GM06990 (cell line): Measurements from ENCODE around the gene MGAT5B.

Experiments used
- DNase-seq: peaks from one replicate; pipeline ENCODE4 v3.0.0-alpha.2; 2011; ENCODE audit not compliant: insufficient read length; ENCODE audit errors: extremely low read depth
- H3K27me3 ChIP-seq: replicated peaks from 2 replicates; pipeline ENCODE4 v1.6.0; 2011; ENCODE audit warnings: low read length; ENCODE audit not compliant: control insufficient read depth, insufficient read depth
- H3K36me3 ChIP-seq: 2 replicates; pipeline ENCODE4 v1.5.1; 2011; ENCODE audit warnings: low read length; ENCODE audit not compliant: control insufficient read depth, insufficient read depth
- H3K4me3 ChIP-seq: replicated peaks from 2 replicates; pipeline ENCODE4 v1.5.1; 2011; ENCODE audit warnings: low read depth, mild to moderate bottlenecking, control low read depth, low read length
- TF ChIP-seq, protein P1 (sequence below): IDR thresholded peaks from 2 replicates; pipeline ENCODE4 v1.5.1; 2011; ENCODE audit warnings: low read length, control low read depth, mild to moderate bottlenecking, inconsistent platforms; ENCODE audit not compliant: insufficient read depth, poor library complexity, severe bottlenecking

The MGAT5B gene

DNA sequence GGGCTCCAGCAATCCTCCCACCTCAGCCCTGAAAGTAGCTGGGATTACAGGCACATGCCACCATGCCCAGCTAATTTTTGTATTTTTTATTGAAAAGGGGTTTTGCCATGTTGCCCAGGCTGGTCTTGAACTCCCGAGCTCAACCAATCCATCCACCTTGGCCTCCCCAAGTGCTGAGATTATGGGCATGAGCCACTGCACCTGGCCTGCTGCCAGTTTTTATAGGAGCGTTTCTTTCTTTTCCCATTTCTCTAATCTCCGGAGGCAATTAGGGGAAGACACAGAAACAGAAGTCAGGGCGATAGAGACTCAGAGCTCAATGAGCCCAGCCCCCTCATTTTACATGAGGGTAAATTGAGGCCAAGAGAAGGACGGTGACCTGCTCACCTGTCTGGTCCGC lies 10.4 kb downstream of the MGAT5B start:
- H3K27me3 ChIP-seq: no peaks in the 10 kb centered on the region; the same call in 1 of the 2 replicates
- TF ChIP-seq, protein P1, sequence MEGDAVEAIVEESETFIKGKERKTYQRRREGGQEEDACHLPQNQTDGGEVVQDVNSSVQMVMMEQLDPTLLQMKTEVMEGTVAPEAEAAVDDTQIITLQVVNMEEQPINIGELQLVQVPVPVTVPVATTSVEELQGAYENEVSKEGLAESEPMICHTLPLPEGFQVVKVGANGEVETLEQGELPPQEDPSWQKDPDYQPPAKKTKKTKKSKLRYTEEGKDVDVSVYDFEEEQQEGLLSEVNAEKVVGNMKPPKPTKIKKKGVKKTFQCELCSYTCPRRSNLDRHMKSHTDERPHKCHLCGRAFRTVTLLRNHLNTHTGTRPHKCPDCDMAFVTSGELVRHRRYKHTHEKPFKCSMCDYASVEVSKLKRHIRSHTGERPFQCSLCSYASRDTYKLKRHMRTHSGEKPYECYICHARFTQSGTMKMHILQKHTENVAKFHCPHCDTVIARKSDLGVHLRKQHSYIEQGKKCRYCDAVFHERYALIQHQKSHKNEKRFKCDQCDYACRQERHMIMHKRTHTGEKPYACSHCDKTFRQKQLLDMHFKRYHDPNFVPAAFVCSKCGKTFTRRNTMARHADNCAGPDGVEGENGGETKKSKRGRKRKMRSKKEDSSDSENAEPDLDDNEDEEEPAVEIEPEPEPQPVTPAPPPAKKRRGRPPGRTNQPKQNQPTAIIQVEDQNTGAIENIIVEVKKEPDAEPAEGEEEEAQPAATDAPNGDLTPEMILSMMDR: no peak
- no peaks in the 10 kb centered on the region for H3K36me3 ChIP-seq
- no peak for DNase-seq
- no peak overlapping the region for H3K4me3 ChIP-seq

DNA sequence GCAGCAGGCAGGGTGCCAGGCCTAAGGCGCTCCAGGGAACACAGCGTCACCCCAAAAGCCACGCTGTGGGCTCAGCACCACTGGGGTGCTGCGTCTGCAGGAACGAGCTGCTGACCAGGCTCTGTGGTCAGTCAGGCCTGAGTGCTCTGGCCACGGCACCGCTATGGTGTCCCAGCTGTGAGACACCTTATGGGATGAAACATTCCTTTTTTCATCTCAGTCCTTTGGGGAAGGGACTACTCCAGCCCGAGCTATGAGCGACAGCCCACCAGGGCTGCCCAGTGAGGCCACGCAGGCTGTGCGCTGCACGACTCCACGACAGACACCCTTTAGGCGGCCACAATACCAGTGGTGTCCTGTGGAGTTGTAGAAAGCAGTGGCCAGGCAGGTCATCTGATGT lies 11.1 kb downstream of the MGAT5B start:
- no peaks in the 10 kb centered on the region for H3K36me3 ChIP-seq
- H3K4me3 ChIP-seq: no peak overlapping the region
- no peaks in the 10 kb centered on the region; the same call in 1 of the 2 replicates for H3K27me3 ChIP-seq
- no peak for DNase-seq
- TF ChIP-seq, protein P1: no peak

DNA sequence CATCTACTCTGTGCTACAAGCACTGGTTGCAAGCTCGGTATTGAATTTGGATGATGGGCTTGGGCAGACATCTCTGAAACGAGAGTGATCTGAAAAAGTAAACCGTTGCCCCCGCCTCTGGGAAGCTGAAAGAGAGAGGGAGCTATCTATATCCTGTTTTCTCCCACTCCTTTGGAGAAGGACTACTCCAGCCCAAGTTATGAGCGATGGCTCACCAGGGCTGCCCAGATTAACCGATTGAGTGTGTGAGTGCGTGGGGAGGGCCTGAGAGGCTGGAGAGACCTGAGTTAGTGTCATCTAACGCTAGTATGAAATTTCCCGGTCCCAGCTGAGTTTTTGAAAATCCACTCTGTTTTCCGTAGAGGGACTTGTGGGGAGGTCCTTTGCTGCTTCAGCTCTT lies 11.5 kb downstream of the MGAT5B start:
- no peak overlapping the region for H3K4me3 ChIP-seq
- no peaks in the 10 kb centered on the region; the same call in 1 of the 2 replicates for H3K27me3 ChIP-seq
- TF ChIP-seq, protein P1: no peak
- H3K36me3 ChIP-seq: no peaks in the 10 kb centered on the region
- DNase-seq: no peak

DNA sequence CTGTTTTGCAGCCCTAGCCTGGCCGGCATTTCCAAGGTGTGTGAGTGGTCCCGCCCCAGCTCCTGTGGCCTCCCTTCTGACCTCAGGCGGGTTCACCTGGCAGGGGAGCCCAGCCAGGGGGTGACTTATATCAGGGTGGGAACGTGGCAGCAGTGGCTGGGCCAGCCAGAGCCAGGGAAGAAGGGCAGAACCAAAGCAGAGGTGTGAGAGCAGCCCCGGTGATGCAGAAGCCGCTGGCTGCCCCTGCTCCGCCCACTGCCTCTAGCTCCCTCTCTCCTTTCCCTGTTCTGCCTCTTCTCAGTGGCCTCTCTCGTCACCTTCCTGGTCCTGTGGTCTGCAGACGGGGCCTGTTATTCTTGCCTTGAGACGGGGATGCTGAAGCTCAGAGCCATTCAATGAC lies 12.1 kb downstream of the MGAT5B start:
- no peak overlapping the region for H3K4me3 ChIP-seq
- no peak for DNase-seq
- H3K27me3 ChIP-seq: no peaks in the 10 kb centered on the region; the same call in 1 of the 2 replicates
- TF ChIP-seq, protein P1: no peak
- no peaks in the 10 kb centered on the region for H3K36me3 ChIP-seq

DNA sequence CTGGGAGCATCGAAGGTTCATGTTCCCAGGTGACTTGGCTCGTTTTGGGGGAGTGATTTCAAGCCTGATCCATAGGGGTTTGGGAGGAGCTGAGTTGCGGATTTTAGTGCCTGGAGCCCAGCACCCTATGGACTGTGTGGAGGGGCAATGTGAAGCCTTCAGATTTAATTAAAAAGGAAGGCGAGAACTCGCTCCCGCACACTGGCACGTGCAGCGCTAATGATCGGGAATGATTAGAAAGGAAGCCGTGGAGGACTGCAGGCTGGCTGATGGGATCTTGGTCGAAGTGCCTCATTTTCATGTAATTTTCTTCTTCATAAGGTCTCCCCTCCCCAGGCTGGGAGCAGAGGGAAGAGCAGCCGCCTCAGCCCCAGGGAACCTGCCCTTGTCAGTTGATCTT lies 12.8 kb downstream of the MGAT5B start:
- DNase-seq: no peak
- no peaks in the 10 kb centered on the region; the same call in 1 of the 2 replicates for H3K27me3 ChIP-seq
- H3K36me3 ChIP-seq: no peaks in the 10 kb centered on the region
- H3K4me3 ChIP-seq: no peak overlapping the region
- TF ChIP-seq, protein P1: no peak

DNA sequence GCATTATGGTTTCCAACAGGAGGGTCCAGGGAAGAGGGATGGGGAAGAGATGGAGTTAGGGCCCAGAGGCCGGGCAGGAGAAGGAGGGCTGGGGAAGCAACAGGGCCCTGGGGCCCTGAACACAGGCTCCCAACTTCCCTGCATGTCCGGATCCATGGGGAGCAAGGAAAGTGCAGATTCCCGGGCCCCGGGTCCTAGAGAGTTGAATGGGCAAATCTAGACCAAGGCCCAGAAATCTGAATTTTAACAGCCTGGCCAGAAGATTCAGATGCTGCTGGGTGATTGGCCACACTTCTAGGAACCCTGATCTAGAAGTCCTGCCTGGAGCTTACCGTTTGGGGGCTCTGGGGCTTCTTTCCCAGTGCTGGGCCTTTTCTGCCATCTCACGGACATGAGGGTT lies 13.2 kb downstream of the MGAT5B start:
- Histone ChIP-seq H3K27me3 (no peaks in the 10 kb centered on the region; the same call in 1 of the 2 replicates), H3K36me3 (no peaks in the 10 kb centered on the region), H3K4me3 (no peak overlapping the region)
- TF ChIP-seq, protein P1: no peak
- DNase-seq: no peak
